K562 (cell line): ENCODE results near the gene CYTH1. TPM values are rescaled to one million over a fixed set of nuclear protein-coding genes. Genes with fewer than 3 reads are reported as not detected.

ENCODE experiments used
- ATAC-seq: fragments of 200-7000 bp; cut with Tn5 transposase; 3 replicates; pipeline ENCODE4 v1.9.1; 2020; ENCODE audit warnings: moderate library complexity
- BruUV-seq: library from RNA; stranded (reverse); fragments of 400-500 nt; replicated peaks from 2 replicates; lab custom pipeline; 2021; lab: Mats Ljungman, UMichigan
- CTCF ChIA-PET: fragments of 300-600 bp; formaldehyde crosslinking; extraction: SDS; loops from one replicate; lab custom pipeline; 2021; ENCODE audit warnings: low intra/inter-chr PET ratio; lab: Yijun Ruan, JAX
- POLR2A ChIA-PET: fragments of 300-600, 350-650 bp; sonication (Branson Sonifier 250); formaldehyde crosslinking; extraction: SDS; loops from one replicate; lab custom pipeline; 2021; ENCODE audit warnings: antibody characterized with exemption, inconsistent platforms; lab: Yijun Ruan, JAX
- DNase-seq, 4 experiments: peaks; one replicate each; pipeline versions ENCODE4 v3.0.0 to v3.0.0-alpha.2; 2011 to 2018; ENCODE audit warnings: low spot score in 3 of 4, mixed read lengths in 3 of 4; ENCODE audit errors: extremely low read depth in 1 of 4
- FAIRE-seq: peaks from 2 replicates; lab custom pipeline; 2011; peaks lifted over from hg19 to GRCh38; lab: Jason Lieb, UNC
- H2AFZ ChIP-seq: 2 replicates; pipeline ENCODE4 v1.6.0; 2011; ENCODE audit warnings: low read depth, low read length, control low read depth, inconsistent platforms
- H3K27ac ChIP-seq: fragments of 200-600 bp; 3 replicates; pipeline ENCODE4 v1.8.0; 2011; ENCODE audit warnings: low read depth, mild to moderate bottlenecking, control low read depth, inconsistent platforms, low read length, moderate library complexity, mixed read lengths; ENCODE audit errors: extremely low read depth
- H3K27me3 ChIP-seq, 2 experiments: fragments of 300-600 bp in 1 of 2; 2 replicates in 1 of 2; 3 replicates in 1 of 2; pipeline versions ENCODE4 v1.6.0 to v1.8.0; 2011; ENCODE audit warnings: inconsistent platforms in 2 of 2, low read length in 2 of 2, mild to moderate bottlenecking in 1 of 2, mixed read lengths in 1 of 2, moderate library complexity in 1 of 2; ENCODE audit not compliant: control insufficient read depth in 2 of 2, insufficient read depth in 2 of 2
- H3K36me3 ChIP-seq: fragments of 300-600 bp; 3 replicates; pipeline ENCODE4 v1.8.0; 2011; ENCODE audit warnings: mild to moderate bottlenecking, low read length, inconsistent platforms; ENCODE audit not compliant: control insufficient read depth, insufficient read depth
- H3K4me1 ChIP-seq, 2 experiments: fragments of 200-600 bp in 1 of 2; replicated peaks in 1 of 2; 2 replicates in 1 of 2; 3 replicates in 1 of 2; pipeline versions ENCODE4 v1.5.1 to v1.8.0; 2011; ENCODE audit warnings: inconsistent platforms in 2 of 2, low read length in 2 of 2, mild to moderate bottlenecking in 1 of 2, mixed read lengths in 1 of 2, moderate library complexity in 1 of 2; ENCODE audit not compliant: control insufficient read depth in 2 of 2, insufficient read depth in 2 of 2
- H3K4me2 ChIP-seq: 2 replicates; pipeline ENCODE4 v1.6.1; 2011; ENCODE audit warnings: low read length, control low read depth, inconsistent platforms, mixed read lengths; ENCODE audit not compliant: insufficient read depth
- H3K4me3 ChIP-seq: fragments of 200-600 bp; sonication (generic), shearing (Covaris generic); 2 replicates; pipeline ENCODE4 v1.5.1; 2016; ENCODE audit warnings: control low read depth, inconsistent platforms
- H3K79me2 ChIP-seq: fragments of 200-600 bp; 3 replicates; pipeline ENCODE4 v1.8.0; 2011; ENCODE audit warnings: low read length, inconsistent platforms; ENCODE audit not compliant: control insufficient read depth, insufficient read depth
- H3K9ac ChIP-seq, 2 experiments: 2 replicates each; pipeline versions ENCODE4 v1.6.0 to v1.6.1; 2011; ENCODE audit warnings: low read depth in 2 of 2, low read length in 2 of 2, control low read depth in 1 of 2, inconsistent platforms in 1 of 2, mild to moderate bottlenecking in 1 of 2, mixed read lengths in 1 of 2; ENCODE audit not compliant: insufficient read depth in 1 of 2
- H3K9me1 ChIP-seq: one replicate; pipeline ENCODE4 v1.6.0; 2011; ENCODE audit warnings: inconsistent platforms, mild to moderate bottlenecking, low read length, moderate library complexity; ENCODE audit not compliant: control insufficient read depth, insufficient read depth
- H3K9me3 ChIP-seq: replicated peaks from 2 replicates; pipeline ENCODE4 v1.5.1; 2011; ENCODE audit warnings: low read depth, low read length, inconsistent platforms; ENCODE audit not compliant: control insufficient read depth, insufficient read depth
- H4K20me1 ChIP-seq: replicated peaks from 2 replicates; pipeline ENCODE4 v1.6.1; 2011; ENCODE audit warnings: low read length, inconsistent platforms, mixed read lengths; ENCODE audit not compliant: control insufficient read depth, insufficient read depth
- CHD1 ChIP-seq: fragments of 200-600 bp; sonication (generic); IDR thresholded peaks from one replicate; pipeline ENCODE4 v1.6.1; 2012; ENCODE audit warnings: mild to moderate bottlenecking, moderate library complexity, low read length, inconsistent platforms
- ETV6 ChIP-seq, 3 experiments: fragments of 150-350 bp in 1 of 3; sonication (generic) in 1 of 3; formaldehyde crosslinking in 1 of 3; IDR thresholded peaks; 2 replicates each; pipeline versions ENCODE4 v1.6.1 to v1.8.0; 2014 to 2022; ENCODE audit warnings: borderline replicate concordance in 2 of 3, low read depth in 2 of 3, antibody characterized with exemption in 1 of 3, low read length in 1 of 3, mild to moderate bottlenecking in 1 of 3, missing genetic modification reagents in 1 of 3
- IRF2 ChIP-seq: sonication (generic); formaldehyde crosslinking; IDR thresholded peaks from 2 replicates; pipeline ENCODE4 v1.8.1; 2022; ENCODE audit warnings: mild to moderate bottlenecking, missing genetic modification reagents
- MAFF ChIP-seq: IDR thresholded peaks from 2 replicates; pipeline ENCODE4 v1.6.1; 2012; ENCODE audit warnings: low read length, improper control_type of control experiment
- NUFIP1 ChIP-seq: fragments of 450-650 bp; IDR thresholded peaks from 2 replicates; pipeline ENCODE4 v1.6.1; 2018; ENCODE audit not compliant: partially characterized antibody
- POLR3A ChIP-seq: IDR thresholded peaks from 2 replicates; pipeline ENCODE4 v1.6.1; 2011; ENCODE audit warnings: borderline replicate concordance, mild to moderate bottlenecking, moderate library complexity; ENCODE audit not compliant: insufficient read length, insufficient read depth; ENCODE audit errors: extremely low read depth
- SMAD4 ChIP-seq: fragments of 250-450 bp; sonication (Bioruptor Pico); conservative IDR thresholded peaks from 2 replicates; pipeline ENCODE4 v1.8.0; 2021; ENCODE audit warnings: inconsistent platforms, mild to moderate bottlenecking, moderate library complexity
- TOE1 ChIP-seq, 2 experiments: fragments of 450-650 bp in 1 of 2; sonication (generic) in 1 of 2; formaldehyde crosslinking in 1 of 2; IDR thresholded peaks; 2 replicates each; pipeline versions ENCODE4 v1.7.1 to v1.8.0; 2016 to 2022; ENCODE audit warnings: borderline replicate concordance in 2 of 2, mild to moderate bottlenecking in 2 of 2, antibody characterized with exemption in 1 of 2, inconsistent platforms in 1 of 2, low read depth in 1 of 2, missing genetic modification reagents in 1 of 2, moderate library complexity in 1 of 2
- ZNF143 ChIP-seq: sonication (generic); formaldehyde crosslinking; IDR thresholded peaks from 2 replicates; pipeline ENCODE4 v1.9.0; 2022; ENCODE audit warnings: mild to moderate bottlenecking, missing genetic modification reagents
- ZNF408 ChIP-seq: fragments of 250-450 bp; sonication (Bioruptor Pico); IDR thresholded peaks from 2 replicates; pipeline ENCODE4 v1.4.0; 2020; ENCODE audit warnings: low read depth, mild to moderate bottlenecking, moderate library complexity
- ZNF699 ChIP-seq: fragments of 250-450 bp; sonication (Bioruptor Pico); IDR thresholded peaks from 2 replicates; pipeline ENCODE4 v1.8.0; 2021; ENCODE audit warnings: mild to moderate bottlenecking, moderate library complexity; ENCODE audit not compliant: insufficient replicate concordance
- ZNF785 ChIP-seq: fragments of 250-450 bp; sonication (Bioruptor Pico); IDR thresholded peaks from 2 replicates; pipeline ENCODE4 v1.4.0; 2020; ENCODE audit warnings: mild to moderate bottlenecking
- WGBS: fragments of 100-300 bp; shearing (Covaris generic); methylation state at CpG from one replicate; pipeline ENCODE4 v1.1.6; 2016; ENCODE audit warnings: low coverage, mixed read lengths; ENCODE audit not compliant: insufficient coverage; ENCODE audit errors: missing lambda C conversion rate; 5-methylcytosine and 5-hydroxymethylcytosine counted together
- in situ Hi-C: fragments of 300-500 bp; cut with MboI; formaldehyde crosslinking; loops from 4 replicates; pipeline ENCODE4 v1.15.0; 2018; ENCODE audit warnings: inconsistent platforms, mixed read lengths
- intact Hi-C: fragments of 100-400 bp; cut with micrococcal nuclease; formaldehyde crosslinking; loops from 2 replicates; pipeline ENCODE4 v1.14.2; 2022
- polyA plus RNA-seq, 8 experiments: library from polyadenylated mRNA; depleted of rRNA in 4 of 8; stranded (reverse) in 5 of 8; unstranded in 3 of 8; fragments of >200 nt; fragmentation: Nextera tagmentation in 2 of 8; fragmentation: Illumina TruSeq in 1 of 8; extraction: Ambion mirVana in 2 of 8; extraction: Trizol in 1 of 8; gene quantifications; 2 replicates each; pipeline versions ENCODE4 v1.2.1 to v1.2.3, GENCODE V29; 2011 to 2014; ENCODE audit warnings: inconsistent platforms in 1 of 8, missing spikeins in 1 of 8
- total RNA-seq, 7 experiments: library from RNA; depleted of rRNA in 6 of 7; stranded (reverse); fragments of >200 nt in 6 of 7; fragmentation: Illumina TruSeq in 2 of 7; extraction: Trizol in 2 of 7; gene quantifications; 2 replicates each; pipeline versions ENCODE4 v1.2.1 to v1.2.3, GENCODE V29; 2011 to 2021; ENCODE audit warnings: low replicate concordance in 1 of 7
- TF ChIP-seq, protein P1 (sequence below): fragments of 250-450 bp; sonication (Bioruptor Pico); IDR thresholded peaks from 2 replicates; pipeline ENCODE4 v1.4.0; 2020; ENCODE audit warnings: mild to moderate bottlenecking
- TF ChIP-seq, protein P2 (sequence below): fragments of 250-450 bp; sonication (Bioruptor Pico); IDR thresholded peaks from 2 replicates; pipeline ENCODE4 v1.5.0; 2021; ENCODE audit warnings: mild to moderate bottlenecking, borderline replicate concordance
- TF ChIP-seq, protein P3 (sequence below): fragments of 450-650 bp; conservative IDR thresholded peaks from 2 replicates; pipeline ENCODE4 v1.6.1; 2016; ENCODE audit warnings: missing genetic modification characterization, low read depth, mild to moderate bottlenecking, missing compliant biosample characterization, moderate library complexity

The CYTH1 gene
- total and polyA plus RNA-seq, 9 of the 15 experiments (the other 6 are each of a cell fraction or from before 2014, with no cell fraction given), result 0.52 to 27.7 (median 16.8) TPM

DNA sequence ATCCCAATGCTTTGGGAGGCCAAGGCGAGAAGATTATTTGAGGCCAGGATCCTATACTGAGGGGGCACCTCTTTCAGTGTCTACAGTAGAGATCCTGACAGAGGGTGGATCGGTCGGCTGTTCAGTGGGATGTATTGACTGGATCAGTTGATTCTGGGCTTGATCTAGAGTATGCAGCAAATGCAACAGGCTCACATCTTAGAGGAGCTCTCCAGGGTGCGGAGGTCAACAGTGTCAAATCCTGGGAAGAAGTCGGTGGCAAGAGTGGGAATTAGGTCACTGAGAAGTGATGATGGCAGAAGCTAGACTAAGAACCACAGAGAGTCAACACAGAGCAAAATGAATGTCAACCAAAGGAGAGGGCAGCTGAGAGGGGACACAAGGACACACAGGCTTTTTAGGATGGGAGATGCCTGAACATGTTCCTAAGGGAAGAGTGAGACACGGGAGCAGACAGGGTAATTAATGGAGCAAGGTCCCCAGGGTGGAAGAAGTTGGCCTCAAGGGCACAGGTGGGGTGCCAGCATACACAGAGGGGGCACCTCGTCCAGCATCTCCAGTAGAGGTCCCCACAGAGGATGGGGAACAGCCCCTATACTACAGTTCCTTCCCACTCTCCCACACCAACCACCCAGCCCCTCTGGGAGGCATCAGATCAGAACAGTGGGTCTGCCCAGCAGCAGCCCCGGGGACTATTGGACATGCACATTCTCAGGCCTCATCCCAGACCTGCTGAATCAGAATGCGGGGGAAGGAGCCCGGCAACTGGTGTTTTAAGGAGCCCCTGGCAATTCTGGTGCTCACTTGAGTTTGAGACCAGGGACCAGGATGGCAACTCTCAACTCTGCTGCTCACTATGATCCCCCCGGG, 10.0 kb upstream of the CYTH1 start:
- Histone ChIP-seq H3K36me3 (peaks cover 40% of the 10 kb centered on the region), H3K4me3 (no peak overlapping the region), H3K4me2 (no peak overlapping the region), H4K20me1 (no peaks in the 10 kb centered on the region; the same call in 1 of the 2 replicates), H3K4me1 (peaks cover 5% of the 10 kb centered on the region in 2 experiments), H3K9ac (no peak overlapping the region; a peak in 1 of 4 replicates), H3K79me2 (no peaks in the 10 kb centered on the region), H2AFZ (no peak overlapping the region), H3K27me3 (no peaks in the 10 kb centered on the region), H3K9me1 (peaks cover 4% of the 10 kb centered on the region), H3K27ac (no peak overlapping the region), H3K9me3 (no peaks in the 10 kb centered on the region)
- 75% methylated on average over 11 of the region's 11 CpGs for WGBS
- DNase-seq, result no peak
- in situ Hi-C loops (no loop called here), intact Hi-C loops (no loop called here)
- ATAC-seq, result no peak
- BruUV-seq, result no TSS peak
- POLR2A ChIA-PET, result interaction anchor here (1.0 kb wide), 1 partner anchor 9 kb away, joined by 5 read pairs; no protein-coding TSS in a partner anchor
- no peak for FAIRE-seq
- CTCF ChIA-PET, result no interaction called here
- TF ChIP-seq ZNF785 (CRISPR knock-in tag) (no peak), ETV6 (IDR thresholded peaks at IDR 0.05; ENCODE audit: borderline replicate concordance in 1 of 2, low read depth in 2 of 2, low read length in 1 of 2) (no peak), ETV6 (CRISPR knock-in tag; IDR thresholded peaks at IDR 0.05; ENCODE audit: borderline replicate concordance) (no peak), IRF2 (no peak), SMAD4 (no peak), POLR3A (no peak), TOE1 (IDR thresholded peaks at IDR 0.05; ENCODE audit: borderline replicate concordance) (no peak), TOE1 (CRISPR knock-in tag; IDR thresholded peaks at IDR 0.05; ENCODE audit: borderline replicate concordance, low read depth) (no peak), ZNF408 (CRISPR knock-in tag) (no peak), ZNF699 (no peak), CHD1 (no peak), ZNF143 (CRISPR knock-in tag) (no peak), NUFIP1 (no peak), MAFF (no peak)
- TF ChIP-seq, protein P1, sequence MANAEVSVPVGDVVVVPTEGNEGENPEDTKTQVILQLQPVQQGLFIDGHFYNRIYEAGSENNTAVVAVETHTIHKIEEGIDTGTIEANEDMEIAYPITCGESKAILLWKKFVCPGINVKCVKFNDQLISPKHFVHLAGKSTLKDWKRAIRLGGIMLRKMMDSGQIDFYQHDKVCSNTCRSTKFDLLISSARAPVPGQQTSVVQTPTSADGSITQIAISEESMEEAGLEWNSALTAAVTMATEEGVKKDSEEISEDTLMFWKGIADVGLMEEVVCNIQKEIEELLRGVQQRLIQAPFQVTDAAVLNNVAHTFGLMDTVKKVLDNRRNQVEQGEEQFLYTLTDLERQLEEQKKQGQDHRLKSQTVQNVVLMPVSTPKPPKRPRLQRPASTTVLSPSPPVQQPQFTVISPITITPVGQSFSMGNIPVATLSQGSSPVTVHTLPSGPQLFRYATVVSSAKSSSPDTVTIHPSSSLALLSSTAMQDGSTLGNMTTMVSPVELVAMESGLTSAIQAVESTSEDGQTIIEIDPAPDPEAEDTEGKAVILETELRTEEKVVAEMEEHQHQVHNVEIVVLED (CRISPR knock-in tag), result no peak
- TF ChIP-seq, protein P2, sequence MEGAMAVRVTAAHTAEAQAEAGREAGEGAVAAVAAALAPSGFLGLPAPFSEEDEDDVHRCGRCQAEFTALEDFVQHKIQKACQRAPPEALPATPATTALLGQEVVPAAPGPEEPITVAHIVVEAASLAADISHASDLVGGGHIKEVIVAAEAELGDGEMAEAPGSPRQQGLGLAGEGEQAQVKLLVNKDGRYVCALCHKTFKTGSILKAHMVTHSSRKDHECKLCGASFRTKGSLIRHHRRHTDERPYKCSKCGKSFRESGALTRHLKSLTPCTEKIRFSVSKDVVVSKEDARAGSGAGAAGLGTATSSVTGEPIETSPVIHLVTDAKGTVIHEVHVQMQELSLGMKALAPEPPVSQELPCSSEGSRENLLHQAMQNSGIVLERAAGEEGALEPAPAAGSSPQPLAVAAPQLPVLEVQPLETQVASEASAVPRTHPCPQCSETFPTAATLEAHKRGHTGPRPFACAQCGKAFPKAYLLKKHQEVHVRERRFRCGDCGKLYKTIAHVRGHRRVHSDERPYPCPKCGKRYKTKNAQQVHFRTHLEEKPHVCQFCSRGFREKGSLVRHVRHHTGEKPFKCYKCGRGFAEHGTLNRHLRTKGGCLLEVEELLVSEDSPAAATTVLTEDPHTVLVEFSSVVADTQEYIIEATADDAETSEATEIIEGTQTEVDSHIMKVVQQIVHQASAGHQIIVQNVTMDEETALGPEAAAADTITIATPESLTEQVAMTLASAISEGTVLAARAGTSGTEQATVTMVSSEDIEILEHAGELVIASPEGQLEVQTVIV (CRISPR knock-in tag), result no peak
- TF ChIP-seq, protein P3, sequence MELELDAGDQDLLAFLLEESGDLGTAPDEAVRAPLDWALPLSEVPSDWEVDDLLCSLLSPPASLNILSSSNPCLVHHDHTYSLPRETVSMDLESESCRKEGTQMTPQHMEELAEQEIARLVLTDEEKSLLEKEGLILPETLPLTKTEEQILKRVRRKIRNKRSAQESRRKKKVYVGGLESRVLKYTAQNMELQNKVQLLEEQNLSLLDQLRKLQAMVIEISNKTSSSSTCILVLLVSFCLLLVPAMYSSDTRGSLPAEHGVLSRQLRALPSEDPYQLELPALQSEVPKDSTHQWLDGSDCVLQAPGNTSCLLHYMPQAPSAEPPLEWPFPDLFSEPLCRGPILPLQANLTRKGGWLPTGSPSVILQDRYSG (tag), result no peak
